ENCODE measurements around the gene RAB17.

DNA sequence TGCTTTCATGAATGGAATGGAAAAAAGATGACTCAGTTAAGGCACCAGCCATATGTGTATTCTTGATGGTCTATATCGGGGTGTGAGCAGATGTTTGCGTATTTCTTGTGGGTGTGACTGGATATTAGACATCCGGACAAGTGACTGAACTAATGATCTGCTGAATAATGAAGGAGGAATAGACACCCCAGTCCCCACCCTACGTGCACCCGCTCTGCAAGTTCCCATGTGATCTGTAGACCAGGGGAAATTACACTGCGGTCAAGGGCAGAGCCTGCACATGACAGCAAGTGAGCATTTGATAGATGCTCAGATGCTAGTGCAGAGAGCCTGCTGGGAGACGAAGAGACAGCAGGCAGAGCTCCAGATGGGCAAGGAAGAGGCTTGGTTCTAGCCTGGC, 36.6 kb downstream of the RAB17 start:
- TF ChIP-seq, protein P1, sequence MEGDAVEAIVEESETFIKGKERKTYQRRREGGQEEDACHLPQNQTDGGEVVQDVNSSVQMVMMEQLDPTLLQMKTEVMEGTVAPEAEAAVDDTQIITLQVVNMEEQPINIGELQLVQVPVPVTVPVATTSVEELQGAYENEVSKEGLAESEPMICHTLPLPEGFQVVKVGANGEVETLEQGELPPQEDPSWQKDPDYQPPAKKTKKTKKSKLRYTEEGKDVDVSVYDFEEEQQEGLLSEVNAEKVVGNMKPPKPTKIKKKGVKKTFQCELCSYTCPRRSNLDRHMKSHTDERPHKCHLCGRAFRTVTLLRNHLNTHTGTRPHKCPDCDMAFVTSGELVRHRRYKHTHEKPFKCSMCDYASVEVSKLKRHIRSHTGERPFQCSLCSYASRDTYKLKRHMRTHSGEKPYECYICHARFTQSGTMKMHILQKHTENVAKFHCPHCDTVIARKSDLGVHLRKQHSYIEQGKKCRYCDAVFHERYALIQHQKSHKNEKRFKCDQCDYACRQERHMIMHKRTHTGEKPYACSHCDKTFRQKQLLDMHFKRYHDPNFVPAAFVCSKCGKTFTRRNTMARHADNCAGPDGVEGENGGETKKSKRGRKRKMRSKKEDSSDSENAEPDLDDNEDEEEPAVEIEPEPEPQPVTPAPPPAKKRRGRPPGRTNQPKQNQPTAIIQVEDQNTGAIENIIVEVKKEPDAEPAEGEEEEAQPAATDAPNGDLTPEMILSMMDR (IDR thresholded peaks at IDR 0.05) = no peak
- no peak for TF ChIP-seq POLR2A (IDR thresholded peaks at IDR 0.05)

Data from thyroid gland (tissue), 4 donors.